Smooth muscle cell of the pulmonary artery (primary cell): ENCODE results near the gene DOLK. TPM values are rescaled to one million over a fixed set of nuclear protein-coding genes. Genes with fewer than 3 reads are reported as not detected.

Experiments used
- total RNA-seq: library from RNA; depleted of rRNA; stranded (reverse); fragments of >200 nt; gene quantifications from 2 replicates; pipeline ENCODE4 v1.2.3, GENCODE V29; 2014

DOLK gene
- total RNA-seq = 24.9 and 30.9 TPM in 2 replicates

DNA sequence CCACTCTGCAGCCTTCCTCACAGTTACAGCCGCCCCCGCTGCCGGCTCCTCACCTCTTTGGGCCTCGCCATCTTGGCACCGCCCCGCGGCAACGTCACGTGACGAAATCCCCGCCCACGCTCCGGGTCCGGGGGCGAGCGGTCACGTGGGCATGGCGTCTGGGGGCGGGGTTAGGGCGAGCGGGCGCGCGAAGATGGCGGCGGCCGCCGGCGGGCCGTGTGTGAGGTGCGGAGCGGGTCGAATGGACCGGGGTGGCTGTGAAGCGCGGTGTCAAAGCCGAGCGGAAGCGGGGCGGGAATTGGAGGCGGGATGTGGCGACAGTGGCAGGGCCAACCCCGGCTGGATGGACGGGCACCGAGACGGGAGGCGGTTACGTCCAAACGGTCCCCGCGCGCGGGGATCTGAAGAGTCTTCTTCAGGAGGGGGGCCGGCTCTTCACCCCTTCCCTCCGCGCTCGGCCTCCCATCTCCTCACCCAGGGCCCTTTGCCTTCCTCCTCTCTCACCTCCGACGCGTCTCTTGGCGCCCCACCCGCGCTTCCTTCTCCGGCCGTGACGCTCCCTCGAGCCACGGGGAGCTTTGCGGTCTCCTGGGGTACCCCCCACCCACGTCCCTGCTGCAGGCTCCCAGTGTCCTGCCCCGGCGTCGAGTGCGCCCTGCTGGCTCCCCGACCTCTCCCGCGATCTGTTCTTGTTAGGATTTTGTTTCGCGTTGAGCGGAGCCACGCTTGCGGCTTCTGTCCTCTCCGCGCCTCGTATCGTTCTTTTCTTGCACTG, at the start of gene DOLK, which contains the start of gene NUP188:
TSS of gene DOLK (minus strand) at position 77 of the 775 bp plus-strand sequence. CDS start 300 bp downstream, outside the sequence.
TSS of gene NUP188 (plus strand) at position 173 of the 775 bp plus-strand sequence. CDS start at position 194, 21 bp downstream.

DNA sequence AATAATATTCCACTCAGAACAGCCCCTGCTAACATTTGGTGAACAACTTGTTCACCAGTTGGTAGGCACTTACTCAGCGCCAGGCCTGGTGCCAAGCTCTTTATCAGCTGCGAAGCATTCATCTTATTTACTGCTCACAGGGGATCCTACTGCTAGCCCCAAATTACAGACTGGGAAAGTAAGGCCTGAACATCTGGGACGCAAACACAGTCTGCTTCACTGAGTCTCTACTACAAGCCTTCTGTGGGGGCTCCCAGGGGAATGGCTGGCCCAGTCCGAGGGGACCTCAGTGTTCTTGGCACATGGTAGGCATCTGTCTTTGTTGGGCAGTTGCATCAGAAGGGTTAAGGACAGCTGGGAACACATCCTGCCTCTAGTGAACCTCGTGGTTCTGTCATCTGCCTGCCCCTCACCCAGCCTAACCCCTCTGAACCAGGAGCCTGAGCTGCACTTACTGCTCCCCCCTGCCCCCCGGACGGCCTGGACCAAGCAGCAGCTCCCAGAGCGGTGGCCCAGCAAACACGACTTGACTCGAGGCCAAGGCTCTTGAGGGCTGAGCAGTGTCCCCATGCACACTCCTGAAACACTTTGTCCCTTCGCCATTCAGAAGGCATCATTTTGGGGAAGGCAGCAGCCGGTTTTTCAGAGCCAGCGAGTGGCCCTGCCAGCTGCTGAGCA, 26.9 kb downstream of the DOLK start, which contains the start of gene PHYHD1:
TSS of gene PHYHD1 (plus strand) at position 602 of the 678 bp plus-strand sequence. CDS start 1,342 bp downstream, outside the sequence.

Other genes with a start within 250 kb of the DOLK start
- 0.46 and 0.59 TPM in 2 replicates for gene PKN3, start 245.1 kb downstream of the DOLK start, total RNA-seq
- gene ZDHHC12, start 223.5 kb downstream of the DOLK start, total RNA-seq = 38.3 and 40.3 TPM in 2 replicates
- 39.9 and 40.9 TPM in 2 replicates for gene ZER1, start 175.7 kb downstream of the DOLK start, total RNA-seq
- 16.3 and 17.8 TPM in 2 replicates for gene TBC1D13, start 160.3 kb downstream of the DOLK start, total RNA-seq
- gene ENDOG, start 129.1 kb downstream of the DOLK start, total RNA-seq = 11.7 and 20.8 TPM in 2 replicates
- 18.1 and 25.7 TPM in 2 replicates for gene SPOUT1, start 117.8 kb downstream of the DOLK start, total RNA-seq
- gene KYAT1, start 65.7 kb downstream of the DOLK start, total RNA-seq = 8.1 and 13.3 TPM in 2 replicates
- 57.5 and 76.5 TPM in 2 replicates for gene LRRC8A, start 65.5 kb downstream of the DOLK start, total RNA-seq
- 4.9 and 9.3 TPM in 2 replicates for gene PHYHD1, start 26.6 kb downstream of the DOLK start, total RNA-seq
- gene NUP188, start 96 bp upstream of the DOLK start, total RNA-seq = 43.2 and 70.9 TPM in 2 replicates
- 39.2 and 69.5 TPM in 2 replicates for gene SH3GLB2, start 80.7 kb upstream of the DOLK start, total RNA-seq
- 29.0 and 34.1 TPM in 2 replicates for gene MIGA2, start 89.0 kb upstream of the DOLK start, total RNA-seq
- 9.7 and 9.8 TPM in 2 replicates for gene DOLPP1, start 133.5 kb upstream of the DOLK start, total RNA-seq
- 70.1 and 73.5 TPM in 2 replicates for gene CRAT, start 163.2 kb upstream of the DOLK start, total RNA-seq
- gene PTPA, start 163.8 kb upstream of the DOLK start, total RNA-seq = 137 and 202 TPM in 2 replicates
- 58.8 and 71.8 TPM in 2 replicates for gene IER5L, start 230.7 kb upstream of the DOLK start, total RNA-seq